MM.1S (cell line): ENCODE results near the gene SLC35B4.

ENCODE experiments used
- DNase-seq: peaks from one replicate; pipeline ENCODE4 v3.0.0-alpha.2; 2015
- H2AFZ ChIP-seq: fragments of 300-600 bp; sonication (generic); 2 replicates; pipeline ENCODE4 v1.6.0; 2016; ENCODE audit warnings: antibody characterized with exemption, low read length
- H3F3A ChIP-seq: fragments of 300-600 bp; sonication (generic); 2 replicates; pipeline ENCODE4 v1.6.1; 2016; ENCODE audit warnings: mild to moderate bottlenecking, antibody characterized with exemption, low read length, moderate library complexity, mixed read lengths; ENCODE audit not compliant: insufficient read depth
- H3K27ac ChIP-seq: fragments of 300-600 bp; sonication (generic); 2 replicates; pipeline ENCODE4 v1.5.1; 2016; ENCODE audit warnings: mild to moderate bottlenecking, low read length
- H3K27me3 ChIP-seq: fragments of 300-600 bp; sonication (generic); replicated peaks from 2 replicates; pipeline ENCODE4 v1.6.0; 2016; ENCODE audit warnings: low read length; ENCODE audit not compliant: insufficient read depth
- H3K36me3 ChIP-seq: fragments of 300-600 bp; sonication (generic); replicated peaks from 2 replicates; pipeline ENCODE4 v1.6.1; 2016; ENCODE audit warnings: mild to moderate bottlenecking, low read length, mixed read lengths; ENCODE audit not compliant: insufficient read depth
- H3K4me1 ChIP-seq: fragments of 300-600 bp; sonication (generic); 2 replicates; pipeline ENCODE4 v1.6.1; 2016; ENCODE audit warnings: low read length, mixed read lengths
- H3K4me2 ChIP-seq: fragments of 300-600 bp; sonication (generic); 2 replicates; pipeline ENCODE4 v1.6.0; 2016; ENCODE audit warnings: low read depth, low read length
- H3K4me3 ChIP-seq: fragments of 300-600 bp; sonication (generic); 2 replicates; pipeline ENCODE4 v1.5.1; 2016; ENCODE audit warnings: low read length, mixed read lengths
- H3K79me2 ChIP-seq: fragments of 300-600 bp; sonication (generic); 2 replicates; pipeline ENCODE4 v1.6.1; 2016; ENCODE audit warnings: mixed run types, low read length, mixed read lengths
- H3K9ac ChIP-seq: fragments of 300-600 bp; sonication (generic); 2 replicates; pipeline ENCODE4 v1.6.1; 2016; ENCODE audit warnings: low read length, mixed read lengths
- H3K9me2 ChIP-seq: fragments of 300-600 bp; sonication (generic); replicated peaks from 2 replicates; pipeline ENCODE4 v1.6.1; 2016; ENCODE audit warnings: mild to moderate bottlenecking, low read length, mixed read lengths; ENCODE audit not compliant: insufficient read depth
- H3K9me3 ChIP-seq: fragments of 300-600 bp; sonication (generic); replicated peaks from 2 replicates; pipeline ENCODE4 v1.6.1; 2016; ENCODE audit warnings: mild to moderate bottlenecking, low read length, mixed read lengths; ENCODE audit not compliant: insufficient read depth
- H4K20me1 ChIP-seq: fragments of 300-600 bp; sonication (generic); 2 replicates; pipeline ENCODE4 v1.6.1; 2016; ENCODE audit warnings: mild to moderate bottlenecking, low read length, moderate library complexity, mixed read lengths; ENCODE audit not compliant: insufficient read depth
- EZH2 ChIP-seq: fragments of 300-600 bp; sonication (generic); optimal IDR thresholded peaks from 2 replicates; pipeline ENCODE3; 2017; ENCODE audit warnings: low read depth, mild to moderate bottlenecking, antibody characterized with exemption, low read length, mixed read lengths
- EZH2phosphoT487 ChIP-seq: fragments of 300-600 bp; sonication (generic); IDR thresholded peaks from 2 replicates; pipeline ENCODE4 v1.6.1; 2018; ENCODE audit warnings: antibody characterized with exemption, low read length
- TF ChIP-seq, protein P1 (sequence below): fragments of 300-600 bp; sonication (generic); IDR thresholded peaks from 2 replicates; pipeline ENCODE4 v1.5.1; 2016; ENCODE audit warnings: antibody characterized with exemption, low read length, mixed read lengths

Gene SLC35B4

GRCh38 chr7:134308548-134308947, 8.2 kb downstream of the SLC35B4 start:
- Histone ChIP-seq H3K79me2 (no peaks in the 10 kb centered on the region), H3K4me3 (no peak overlapping the region), H3F3A (no peaks in the 10 kb centered on the region), H3K36me3 (no peaks in the 10 kb centered on the region), H3K27ac (no peak overlapping the region), H3K9ac (no peak overlapping the region), H3K9me2 (no peaks in the 10 kb centered on the region), H3K4me1 (no peaks in the 10 kb centered on the region), H2AFZ (no peak overlapping the region), H3K4me2 (no peak overlapping the region), H3K27me3 (no peaks in the 10 kb centered on the region), H4K20me1 (no peaks in the 10 kb centered on the region), H3K9me3 (no peaks in the 10 kb centered on the region)
- no peak for TF ChIP-seq EZH2
- TF ChIP-seq, protein P1, sequence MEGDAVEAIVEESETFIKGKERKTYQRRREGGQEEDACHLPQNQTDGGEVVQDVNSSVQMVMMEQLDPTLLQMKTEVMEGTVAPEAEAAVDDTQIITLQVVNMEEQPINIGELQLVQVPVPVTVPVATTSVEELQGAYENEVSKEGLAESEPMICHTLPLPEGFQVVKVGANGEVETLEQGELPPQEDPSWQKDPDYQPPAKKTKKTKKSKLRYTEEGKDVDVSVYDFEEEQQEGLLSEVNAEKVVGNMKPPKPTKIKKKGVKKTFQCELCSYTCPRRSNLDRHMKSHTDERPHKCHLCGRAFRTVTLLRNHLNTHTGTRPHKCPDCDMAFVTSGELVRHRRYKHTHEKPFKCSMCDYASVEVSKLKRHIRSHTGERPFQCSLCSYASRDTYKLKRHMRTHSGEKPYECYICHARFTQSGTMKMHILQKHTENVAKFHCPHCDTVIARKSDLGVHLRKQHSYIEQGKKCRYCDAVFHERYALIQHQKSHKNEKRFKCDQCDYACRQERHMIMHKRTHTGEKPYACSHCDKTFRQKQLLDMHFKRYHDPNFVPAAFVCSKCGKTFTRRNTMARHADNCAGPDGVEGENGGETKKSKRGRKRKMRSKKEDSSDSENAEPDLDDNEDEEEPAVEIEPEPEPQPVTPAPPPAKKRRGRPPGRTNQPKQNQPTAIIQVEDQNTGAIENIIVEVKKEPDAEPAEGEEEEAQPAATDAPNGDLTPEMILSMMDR = no peak
- TF ChIP-seq EZH2phosphoT487 = no peak
- DNase-seq = no peak

DNA sequence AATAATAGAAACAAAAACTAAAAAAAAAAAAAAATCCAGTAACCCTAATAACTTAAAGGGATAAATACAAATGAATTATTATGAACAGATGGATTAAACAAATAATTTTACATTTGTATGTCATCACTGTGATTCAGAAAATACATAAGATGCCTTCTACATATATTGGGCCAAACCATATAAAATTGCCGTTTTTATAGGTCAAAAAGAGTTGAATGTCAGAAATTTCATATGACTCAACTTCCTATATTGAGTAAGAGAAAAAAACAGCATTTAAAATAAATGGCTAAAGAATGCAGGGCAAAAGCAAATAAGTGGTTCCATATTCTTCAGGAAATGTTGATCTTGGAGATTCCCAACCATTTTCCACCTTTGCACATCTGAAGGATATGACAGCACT, 9.4 kb downstream of the SLC35B4 start:
- H3K9me2 ChIP-seq = no peaks in the 10 kb centered on the region

DNA sequence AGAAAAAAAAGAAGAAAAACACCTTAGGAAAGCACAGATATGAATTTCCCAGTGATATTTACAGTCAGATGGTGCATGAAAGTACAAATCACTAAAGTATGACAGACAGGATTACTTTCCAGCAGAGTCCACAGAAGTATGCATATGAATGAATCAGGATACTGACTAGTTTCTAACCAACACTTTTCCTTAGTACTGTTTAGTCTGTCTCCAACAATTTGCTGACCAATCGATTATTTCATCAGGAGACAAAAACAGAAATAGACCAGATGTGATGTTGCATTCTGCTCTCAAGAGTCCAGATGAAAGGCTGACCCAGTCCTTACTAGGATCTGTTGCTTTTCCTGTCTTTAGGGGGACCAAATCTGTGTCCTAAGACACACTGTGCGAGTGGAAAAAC, 14.6 kb downstream of the SLC35B4 start:
- H3K27me3 ChIP-seq = no peaks in the 10 kb centered on the region
- H3K36me3 ChIP-seq = no peaks in the 10 kb centered on the region
- peaks cover 14% of the 10 kb centered on the region for H3F3A ChIP-seq
- no peak overlapping the region for H2AFZ ChIP-seq
- no peaks in the 10 kb centered on the region for H3K9me3 ChIP-seq
- peaks cover 19% of the 10 kb centered on the region for H3K4me1 ChIP-seq
- H3K9ac ChIP-seq = no peak overlapping the region
- no peak overlapping the region for H3K27ac ChIP-seq
- no peak overlapping the region for H3K4me3 ChIP-seq
- H4K20me1 ChIP-seq = no peaks in the 10 kb centered on the region
- H3K4me2 ChIP-seq = no peak overlapping the region
- H3K9me2 ChIP-seq = no peaks in the 10 kb centered on the region
- no peaks in the 10 kb centered on the region for H3K79me2 ChIP-seq
- TF ChIP-seq EZH2 = no peak
- no peak for TF ChIP-seq EZH2phosphoT487
- TF ChIP-seq, protein P1 = no peak
- DNase-seq = no peak

More for the DNA sequence above, 9.4 kb downstream of the SLC35B4 start:
- no peak overlapping the region for H2AFZ ChIP-seq
- no peaks in the 10 kb centered on the region for H4K20me1 ChIP-seq
- no peaks in the 10 kb centered on the region for H3K4me1 ChIP-seq
- no peaks in the 10 kb centered on the region for H3K27me3 ChIP-seq
- no peak for DNase-seq
- TF ChIP-seq EZH2phosphoT487 = no peak
- no peak overlapping the region for H3K9ac ChIP-seq
- H3K36me3 ChIP-seq = no peaks in the 10 kb centered on the region
- H3K79me2 ChIP-seq = no peaks in the 10 kb centered on the region
- no peak overlapping the region for H3K4me3 ChIP-seq
- no peak overlapping the region for H3K4me2 ChIP-seq
- no peaks in the 10 kb centered on the region for H3F3A ChIP-seq
- no peaks in the 10 kb centered on the region for H3K9me3 ChIP-seq
- H3K27ac ChIP-seq = no peak overlapping the region

GRCh38 chr7:134301592-134301991, 15.1 kb downstream of the SLC35B4 start:
- H3K36me3 ChIP-seq = no peaks in the 10 kb centered on the region

More at GRCh38 chr7:134301592-134301991, 15.1 kb downstream of the SLC35B4 start:
- Histone ChIP-seq H3K4me3 (no peak overlapping the region), H3K4me1 (peaks cover 19% of the 10 kb centered on the region), H3K27me3 (no peaks in the 10 kb centered on the region), H3K9ac (no peak overlapping the region), H3K9me2 (no peaks in the 10 kb centered on the region), H2AFZ (no peak overlapping the region), H4K20me1 (no peaks in the 10 kb centered on the region), H3F3A (peaks cover 14% of the 10 kb centered on the region), H3K4me2 (no peak overlapping the region), H3K79me2 (no peaks in the 10 kb centered on the region), H3K9me3 (no peaks in the 10 kb centered on the region), H3K27ac (no peak overlapping the region)
- TF ChIP-seq EZH2phosphoT487 (no peak), EZH2 (no peak)
- TF ChIP-seq, protein P1 = no peak
- no peak for DNase-seq
